H9 (cell line): Measurements from ENCODE around the gene NEXN. TPM values are rescaled to one million over a fixed set of nuclear protein-coding genes. Genes with fewer than 3 reads are reported as not detected.
A peak's percentile ranks its signal among the peaks of the same experiment; 100 is the strongest.

Experiments used
- DNase-seq: peaks from one replicate; pipeline ENCODE4 v3.0.0-alpha.2; 2017
- H2AFZ ChIP-seq: one replicate; pipeline ENCODE4 v1.6.1; 2013; ENCODE audit warnings: mild to moderate bottlenecking, low read length, control low read depth, moderate library complexity
- H2AK5ac ChIP-seq: 2 replicates; pipeline ENCODE4 v1.6.1; 2013; ENCODE audit warnings: low read length, control low read depth, mixed read lengths; ENCODE audit not compliant: insufficient read length
- H2BK120ac ChIP-seq: one replicate; pipeline ENCODE4 v1.6.1; 2013; ENCODE audit warnings: low read depth, mild to moderate bottlenecking, low read length, control low read depth, inconsistent platforms; ENCODE audit not compliant: poor library complexity, severe bottlenecking
- H2BK12ac ChIP-seq: 2 replicates; pipeline ENCODE4 v1.6.1; 2013; ENCODE audit warnings: low read length, control low read depth, mixed read lengths, low read depth; ENCODE audit not compliant: insufficient read length
- H2BK15ac ChIP-seq: 2 replicates; pipeline ENCODE4 v1.6.1; 2013; ENCODE audit warnings: low read depth, low read length, control low read depth
- H2BK20ac ChIP-seq: one replicate; pipeline ENCODE4 v1.6.1; 2013; ENCODE audit warnings: low read depth, mild to moderate bottlenecking, low read length, control low read depth, inconsistent platforms; ENCODE audit not compliant: poor library complexity, severe bottlenecking
- H2BK5ac ChIP-seq: 2 replicates; pipeline ENCODE4 v1.6.1; 2013; ENCODE audit warnings: low read length, control low read depth, mixed read lengths; ENCODE audit not compliant: insufficient read length
- H3K14ac ChIP-seq: 2 replicates; pipeline ENCODE4 v1.6.1; 2013; ENCODE audit warnings: low read length, control low read depth; ENCODE audit not compliant: insufficient read depth
- H3K18ac ChIP-seq: 2 replicates; pipeline ENCODE4 v1.6.1; 2013; ENCODE audit warnings: low read depth, mild to moderate bottlenecking, mixed read lengths, low read length, control low read depth; ENCODE audit not compliant: insufficient read length
- H3K23ac ChIP-seq: 2 replicates; pipeline ENCODE4 v1.6.1; 2013; ENCODE audit warnings: low read length, control low read depth, mixed read lengths, low read depth; ENCODE audit not compliant: insufficient read length
- H3K23me2 ChIP-seq: 2 replicates; pipeline ENCODE4 v1.6.1; 2013; ENCODE audit warnings: low read depth, mild to moderate bottlenecking, mixed read lengths, low read length, control low read depth; ENCODE audit not compliant: insufficient read length, poor library complexity, severe bottlenecking
- H3K27ac ChIP-seq: 2 replicates; pipeline ENCODE4 v1.5.1; 2013; ENCODE audit warnings: low read length, control low read depth, mixed read lengths, low read depth; ENCODE audit not compliant: insufficient read length
- H3K27me3 ChIP-seq: 2 replicates; pipeline ENCODE4 v1.6.1; 2013; ENCODE audit warnings: low read length, control low read depth, inconsistent platforms; ENCODE audit not compliant: insufficient read depth
- H3K4ac ChIP-seq: 2 replicates; pipeline ENCODE4 v1.6.1; 2013; ENCODE audit warnings: low read depth, mild to moderate bottlenecking, control low read depth, inconsistent platforms, low read length, moderate library complexity
- H3K4me1 ChIP-seq: 2 replicates; pipeline ENCODE4 v1.6.1; 2013; ENCODE audit warnings: low read length, control low read depth, inconsistent platforms; ENCODE audit not compliant: insufficient read depth
- H3K4me2 ChIP-seq: 2 replicates; pipeline ENCODE4 v1.6.1; 2013; ENCODE audit warnings: low read length, control low read depth, mixed read lengths; ENCODE audit not compliant: insufficient read length, insufficient read depth
- H3K56ac ChIP-seq: 2 replicates; pipeline ENCODE4 v1.6.1; 2013; ENCODE audit warnings: low read depth, mild to moderate bottlenecking, mixed read lengths, low read length, control low read depth; ENCODE audit not compliant: insufficient read length
- H3K79me1 ChIP-seq: 2 replicates; pipeline ENCODE4 v1.6.1; 2013; ENCODE audit warnings: low read depth, mild to moderate bottlenecking, moderate library complexity, low read length, control low read depth, inconsistent platforms; ENCODE audit not compliant: insufficient read depth, poor library complexity, severe bottlenecking
- H3K79me2 ChIP-seq: 2 replicates; pipeline ENCODE4 v1.6.1; 2013; ENCODE audit warnings: low read length, control low read depth, inconsistent platforms; ENCODE audit not compliant: insufficient read depth
- H3K9ac ChIP-seq: 2 replicates; pipeline ENCODE4 v1.6.1; 2013; ENCODE audit warnings: low read length, control low read depth, mixed read lengths; ENCODE audit not compliant: insufficient read length; ENCODE audit errors: extremely low read depth
- H3K9me3 ChIP-seq: one replicate; pipeline ENCODE4 v1.6.1; 2013; ENCODE audit warnings: low read depth, low read length, inconsistent platforms; ENCODE audit not compliant: control insufficient read depth
- H3T11ph ChIP-seq: one replicate; pipeline ENCODE4 v1.6.1; 2013; ENCODE audit warnings: mild to moderate bottlenecking, low read length, control low read depth, inconsistent platforms
- H4K20me1 ChIP-seq: one replicate; pipeline ENCODE4 v1.6.1; 2013; ENCODE audit not compliant: control insufficient read depth, insufficient read length, insufficient read depth
- H4K5ac ChIP-seq: 2 replicates; pipeline ENCODE4 v1.6.1; 2013; ENCODE audit warnings: low read depth, mild to moderate bottlenecking, mixed read lengths, low read length, control low read depth; ENCODE audit not compliant: insufficient read length
- H4K8ac ChIP-seq: replicated peaks from 2 replicates; pipeline ENCODE4 v1.6.1; 2013; ENCODE audit warnings: low read length, control low read depth, mixed read lengths, low read depth; ENCODE audit not compliant: insufficient read length
- H4K91ac ChIP-seq: 2 replicates; pipeline ENCODE4 v1.6.1; 2013; ENCODE audit warnings: low read depth, mild to moderate bottlenecking, moderate library complexity, mixed read lengths, low read length, control low read depth; ENCODE audit not compliant: insufficient read length
- H3K27ac Mint-ChIP-seq, 3 experiments: 2 replicates in 2 of 3; 3 replicates in 1 of 3; pipeline ENCODE4 v1.8.0; 2020 to 2021; ENCODE audit warnings: mixed read lengths in 3 of 3, mild to moderate bottlenecking in 1 of 3, moderate library complexity in 1 of 3
- H3K27me3 Mint-ChIP-seq: 2 replicates; pipeline ENCODE4 v1.8.0; 2021; ENCODE audit warnings: low read depth, mild to moderate bottlenecking, moderate library complexity, mixed read lengths
- H3K36me3 Mint-ChIP-seq, 3 experiments: 2 replicates in 2 of 3; 3 replicates in 1 of 3; pipeline ENCODE4 v1.8.0; 2020 to 2021; ENCODE audit warnings: low read depth in 3 of 3, mixed read lengths in 3 of 3; ENCODE audit not compliant: insufficient read depth in 1 of 3
- H3K4me1 Mint-ChIP-seq, 2 experiments: 2 replicates each; pipeline ENCODE4 v1.8.0; 2020; ENCODE audit warnings: mixed read lengths in 2 of 2
- H3K4me3 Mint-ChIP-seq, 2 experiments: 2 replicates in 1 of 2; 3 replicates in 1 of 2; pipeline ENCODE4 v1.8.0; 2020 to 2021; ENCODE audit warnings: mild to moderate bottlenecking in 2 of 2, mixed read lengths in 2 of 2, moderate library complexity in 1 of 2
- H3K9me3 Mint-ChIP-seq, 2 experiments: 2 replicates in 1 of 2; 3 replicates in 1 of 2; pipeline ENCODE4 v1.8.0; 2020; ENCODE audit warnings: mild to moderate bottlenecking in 2 of 2, mixed read lengths in 2 of 2, moderate library complexity in 1 of 2
- total RNA-seq: library from RNA; stranded (reverse); gene quantifications from 2 replicates; pipeline ENCODE4 v1.2.1, GENCODE V29; 2021
- TF ChIP-seq, protein P1 (sequence below): fragments of 200-600 bp; sonication (generic); conservative IDR thresholded peaks from 3 replicates; pipeline ENCODE4 v1.8.0; 2021; ENCODE audit warnings: antibody characterized with exemption, mild to moderate bottlenecking

NEXN gene
- total RNA-seq, 1 experiment from 2014 or later, result 3.2 TPM

GRCh38 chr1:77983997-77984355 is 95.6 kb downstream of the NEXN start:
- Histone ChIP-seq H2BK15ac (no peak overlapping the region), H2BK12ac (no peak overlapping the region), H4K5ac (no peak overlapping the region), H3K56ac (no peak overlapping the region), H3K9ac (no peak overlapping the region), H4K20me1 (no peaks in the 10 kb centered on the region), H3K27ac (no peak overlapping the region), H3K27me3 (no peaks in the 10 kb centered on the region), H3K79me1 (no peaks in the 10 kb centered on the region), H3K18ac (no peak overlapping the region), H4K91ac (no peak overlapping the region), H3K23me2 (no peaks in the 10 kb centered on the region), H3K23ac (no peak overlapping the region), H3K79me2 (peaks cover 15% of the 10 kb centered on the region; the same call in 1 of the 2 replicates), H3K4ac (no peak overlapping the region), H3T11ph (no peak overlapping the region), H3K14ac (no peak overlapping the region), H4K8ac (no peak overlapping the region), H3K4me1 (no peaks in the 10 kb centered on the region), H3K4me2 (no peak overlapping the region), H2AFZ (no peak overlapping the region), H2BK20ac (no peak overlapping the region), H2AK5ac (no peak overlapping the region), H2BK120ac (no peak overlapping the region), H3K9me3 (no peaks in the 10 kb centered on the region), H2BK5ac (no peak overlapping the region)
- TF ChIP-seq, protein P1, sequence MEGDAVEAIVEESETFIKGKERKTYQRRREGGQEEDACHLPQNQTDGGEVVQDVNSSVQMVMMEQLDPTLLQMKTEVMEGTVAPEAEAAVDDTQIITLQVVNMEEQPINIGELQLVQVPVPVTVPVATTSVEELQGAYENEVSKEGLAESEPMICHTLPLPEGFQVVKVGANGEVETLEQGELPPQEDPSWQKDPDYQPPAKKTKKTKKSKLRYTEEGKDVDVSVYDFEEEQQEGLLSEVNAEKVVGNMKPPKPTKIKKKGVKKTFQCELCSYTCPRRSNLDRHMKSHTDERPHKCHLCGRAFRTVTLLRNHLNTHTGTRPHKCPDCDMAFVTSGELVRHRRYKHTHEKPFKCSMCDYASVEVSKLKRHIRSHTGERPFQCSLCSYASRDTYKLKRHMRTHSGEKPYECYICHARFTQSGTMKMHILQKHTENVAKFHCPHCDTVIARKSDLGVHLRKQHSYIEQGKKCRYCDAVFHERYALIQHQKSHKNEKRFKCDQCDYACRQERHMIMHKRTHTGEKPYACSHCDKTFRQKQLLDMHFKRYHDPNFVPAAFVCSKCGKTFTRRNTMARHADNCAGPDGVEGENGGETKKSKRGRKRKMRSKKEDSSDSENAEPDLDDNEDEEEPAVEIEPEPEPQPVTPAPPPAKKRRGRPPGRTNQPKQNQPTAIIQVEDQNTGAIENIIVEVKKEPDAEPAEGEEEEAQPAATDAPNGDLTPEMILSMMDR, result no peak
- Mint-ChIP-seq H3K4me1 (peaks cover 45 to 50% of the 10 kb centered on the region in 2 experiments), H3K4me3 (no peak overlapping the region), H3K27me3 (no peaks in the 10 kb centered on the region), H3K9me3 (no peaks in the 10 kb centered on the region), H3K27ac (0 out of 7 replicates have a peak overlapping the region, but pooled peaks of 1 of the 3 experiments have one; percentile 45), H3K36me3 (peaks cover 0 to 8% (median 2%) of the 10 kb centered on the region in 3 experiments; a peak in 4 of 7 replicates)
- DNase-seq, result no peak
